ENCODE data around the gene DMBT1. TPM values are rescaled to one million over a fixed set of nuclear protein-coding genes. Genes with fewer than 3 reads are reported as not detected.

The DMBT1 gene
- total RNA-seq, 6 experiments from 2014 or later: 0.06 to 0.20 TPM; not detected in 4

GRCh38 chr10:122567056-122567660 is 6.6 kb downstream of the DMBT1 start:
- Histone ChIP-seq H3K9me3 (no peaks in the 10 kb centered on the region), H3K4me1 (no peaks in the 10 kb centered on the region), H3K36me3 (no peaks in the 10 kb centered on the region), H3K4me3 (no peak overlapping the region), H3K27ac (no peak overlapping the region), H3K27me3 (no peaks in the 10 kb centered on the region)
- WGBS (ENCODE audit: insufficient coverage, low coverage, low lambda C conversion rate, missing lambda C conversion rate): 20% methylated on average over 2 of the region's 5 CpGs
- ATAC-seq (peak; percentile 62 to 75 (median 66)), DNase-seq (no peak)
- TF ChIP-seq CTCF (IDR thresholded peaks at IDR 0.05) (peak; percentile 53 to 57 (median 56)), POLR2A (IDR thresholded peaks at IDR 0.05) (no peak)
- intact Hi-C loops (cut with DNase I): loop anchor here (5.0 to 10.0 kb wide), 2 partner anchors 45 to 272 kb away; no protein-coding TSS in a partner anchor

GRCh38 chr10:122568551-122568950 is 8.0 kb downstream of the DMBT1 start:
- DNase-seq: no peak
- H3K27me3 ChIP-seq: no peaks in the 10 kb centered on the region
- H3K4me3 ChIP-seq: no peak overlapping the region
- H3K9me3 ChIP-seq: no peaks in the 10 kb centered on the region
- TF ChIP-seq CTCF (IDR thresholded peaks at IDR 0.05) (no peak), POLR2A (IDR thresholded peaks at IDR 0.05) (no peak)
- intact Hi-C loops (cut with DNase I): loop anchor here (5.0 to 10.0 kb wide), 2 partner anchors 46 to 274 kb away; no protein-coding TSS in a partner anchor
- H3K36me3 ChIP-seq: no peaks in the 10 kb centered on the region
- WGBS (ENCODE audit: insufficient coverage, low coverage, low lambda C conversion rate, missing lambda C conversion rate): 73% methylated on average over 2 of the region's 8 CpGs
- H3K27ac ChIP-seq: no peak overlapping the region
- no peak for ATAC-seq
- no peaks in the 10 kb centered on the region for H3K4me1 ChIP-seq

- DNase-seq: no peak
- WGBS (ENCODE audit: insufficient coverage, low coverage, low lambda C conversion rate, missing lambda C conversion rate): 27% methylated on average over 5 of the region's 6 CpGs
- Histone ChIP-seq H3K9me3 (no peaks in the 10 kb centered on the region), H3K27me3 (no peaks in the 10 kb centered on the region), H3K36me3 (no peaks in the 10 kb centered on the region), H3K27ac (no peak overlapping the region), H3K4me1 (no peaks in the 10 kb centered on the region), H3K4me3 (no peak overlapping the region)
- no peak for ATAC-seq
- intact Hi-C loops (cut with DNase I): loop anchor here in 1 of 2 donors (10.0 kb wide), 1 partner anchor 66 kb away; no protein-coding TSS in a partner anchor
- TF ChIP-seq POLR2A (IDR thresholded peaks at IDR 0.05) (no peak), CTCF (IDR thresholded peaks at IDR 0.05) (no peak)
Measured at GRCh38 chr10:122570920-122571319, 10.4 kb downstream of the DMBT1 start.

- Histone ChIP-seq H3K36me3 (no peaks in the 10 kb centered on the region), H3K27me3 (no peaks in the 10 kb centered on the region), H3K27ac (no peak overlapping the region), H3K9me3 (no peaks in the 10 kb centered on the region), H3K4me3 (no peak overlapping the region), H3K4me1 (no peaks in the 10 kb centered on the region)
- TF ChIP-seq POLR2A (IDR thresholded peaks at IDR 0.05) (no peak), CTCF (IDR thresholded peaks at IDR 0.05) (no peak)
- 23% methylated on average over 1 of the region's 3 CpGs for WGBS (ENCODE audit: insufficient coverage, low coverage, low lambda C conversion rate, missing lambda C conversion rate)
- no peak for ATAC-seq
- intact Hi-C loops (cut with DNase I): loop anchor here in 1 of 2 donors (10.0 kb wide), 1 partner anchor 67 kb away; no protein-coding TSS in a partner anchor
- DNase-seq: no peak
Measured at GRCh38 chr10:122571892-122572291, 11.3 kb downstream of the DMBT1 start.

All from right lobe of liver (tissue), 6 donors.